ENCODE data around the gene SPATA3. TPM values are rescaled to one million over a fixed set of nuclear protein-coding genes. Genes with fewer than 3 reads are reported as not detected.
A peak's percentile ranks its signal among the peaks of the same experiment; 100 is the strongest.

SPATA3 gene
- total RNA-seq = under 1 TPM in 1 of 2 experiments, not detected in 1; 0.71 TPM

DNA sequence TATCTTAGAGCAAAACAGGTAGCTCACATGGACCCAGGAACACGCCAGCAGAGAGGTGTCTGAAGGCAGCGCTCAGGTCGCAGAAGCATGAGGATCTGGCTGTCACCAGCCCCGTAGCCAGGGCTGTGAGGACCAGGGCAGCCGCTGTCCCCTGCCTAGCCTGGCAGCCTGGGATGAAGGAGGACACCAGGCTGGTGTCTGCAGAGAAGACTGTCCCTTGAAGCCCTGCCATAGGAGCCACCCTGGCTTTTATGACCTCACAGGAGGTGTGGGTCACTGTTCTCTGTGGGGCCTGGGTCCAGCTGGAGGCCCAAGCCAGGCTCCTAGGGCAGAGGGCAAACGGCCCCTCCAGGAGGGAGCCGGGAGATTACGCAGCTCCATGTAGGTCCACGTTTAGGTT lies at the start of gene SPATA3:
Gene SPATA3 (plus strand): TSS at position 301 of the 400 bp plus-strand sequence. CDS start 113 bp downstream, outside the sequence.
- Mint-ChIP-seq H3K4me3 (no peak within 1 kb of the TSS), H3K4me1 (no peaks in the 10 kb centered on the region), H3K9me3 (no peaks in the 10 kb centered on the region), H3K27me3 (peaks cover 36% of the 10 kb centered on the region), H3K27ac (no peak within 1 kb of the TSS), H3K36me3 (ENCODE audit: low read depth) (no peaks in the 10 kb centered on the region)
- ChIA-PET POLR2A (no interaction called here), CTCF (interaction anchor here (0.9 to 1.1 kb wide), 2 partner anchors 11 to 95 kb away, joined by 3 to 4 read pairs; no protein-coding TSS in a partner anchor)
- DNase-seq = no peak

DNA sequence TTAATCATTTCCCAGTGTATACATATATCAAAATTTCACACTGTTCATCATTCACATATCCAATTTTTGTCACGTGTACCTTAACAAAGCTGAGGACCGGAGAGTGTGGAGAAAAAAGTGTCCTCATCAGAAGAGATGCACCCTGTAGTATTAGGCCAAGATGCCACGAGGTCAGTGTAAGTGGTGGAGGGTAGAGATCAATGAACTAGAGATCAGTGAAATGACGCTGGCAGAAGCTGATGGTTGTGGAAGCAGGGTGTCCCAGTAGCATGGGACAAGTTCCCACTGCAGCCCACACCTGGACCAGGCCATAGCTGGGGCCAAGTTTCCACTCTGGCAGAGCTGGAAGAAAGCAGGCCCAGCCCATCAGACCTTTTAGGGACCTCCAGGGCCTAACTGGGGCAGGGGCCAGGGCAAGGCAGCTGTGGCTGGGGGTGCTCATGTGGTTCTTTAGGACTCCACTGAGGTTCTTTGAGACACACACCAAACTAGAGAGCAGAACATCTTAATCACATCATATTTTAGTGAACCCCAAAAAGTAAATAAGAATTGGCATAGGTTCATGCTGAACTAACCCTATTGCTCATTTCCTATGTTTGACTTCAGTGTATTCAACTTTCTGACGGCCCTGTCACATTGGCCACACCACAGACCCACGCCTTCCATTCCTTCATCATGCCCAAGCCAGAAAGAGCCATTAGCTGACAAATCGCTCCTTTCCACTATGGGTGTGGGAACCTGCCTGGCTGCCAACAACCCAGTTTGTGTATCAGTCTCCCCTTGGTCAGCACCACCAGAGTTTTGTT lies 49.3 kb upstream of the SPATA3 start:
- H3K27me3 Mint-ChIP-seq = no peaks in the 10 kb centered on the region
- POLR2A ChIA-PET = no interaction called here
- H3K27ac Mint-ChIP-seq = no peak overlapping the region
- DNase-seq = no peak
- peaks cover 29% of the 10 kb centered on the region for H3K4me1 Mint-ChIP-seq
- H3K4me3 Mint-ChIP-seq = no peak overlapping the region
- CTCF ChIA-PET = interaction anchor here (0.9 to 2.4 kb wide), 5 partner anchors 13 to 107 kb away, joined by 3 to 10 read pairs (median 3); no protein-coding TSS in a partner anchor
- no peaks in the 10 kb centered on the region for H3K36me3 Mint-ChIP-seq (ENCODE audit: low read depth)
- H3K9me3 Mint-ChIP-seq = no peaks in the 10 kb centered on the region

DNA sequence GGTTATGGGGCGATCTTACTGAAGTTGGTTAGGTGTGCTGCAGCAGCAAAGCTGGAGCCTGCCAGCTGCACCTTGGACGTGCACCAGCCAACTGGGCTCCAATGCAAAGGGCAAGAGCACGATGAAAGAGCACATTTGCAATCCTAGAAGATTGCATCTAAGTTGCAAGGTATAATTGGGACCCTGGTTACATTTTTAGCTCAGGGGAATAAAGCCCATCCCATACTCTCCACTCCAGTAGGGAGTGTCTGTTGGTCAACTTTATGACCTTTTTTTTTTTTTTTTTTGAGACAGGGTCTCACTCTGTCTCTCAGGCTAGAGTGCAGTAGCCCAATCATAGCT lies 48.7 kb upstream of the SPATA3 start:
- peaks cover 29% of the 10 kb centered on the region for H3K4me1 Mint-ChIP-seq
- no peak for DNase-seq
- no peaks in the 10 kb centered on the region for H3K27me3 Mint-ChIP-seq
- POLR2A ChIA-PET = no interaction called here
- no peaks in the 10 kb centered on the region for H3K36me3 Mint-ChIP-seq (ENCODE audit: low read depth)
- H3K9me3 Mint-ChIP-seq = no peaks in the 10 kb centered on the region
- H3K27ac Mint-ChIP-seq = no peak overlapping the region
- H3K4me3 Mint-ChIP-seq = no peak overlapping the region
- CTCF ChIA-PET = interaction anchor here (0.9 to 2.4 kb wide), 6 partner anchors 13 to 106 kb away, joined by 3 to 10 read pairs (median 3); no protein-coding TSS in a partner anchor

DNA sequence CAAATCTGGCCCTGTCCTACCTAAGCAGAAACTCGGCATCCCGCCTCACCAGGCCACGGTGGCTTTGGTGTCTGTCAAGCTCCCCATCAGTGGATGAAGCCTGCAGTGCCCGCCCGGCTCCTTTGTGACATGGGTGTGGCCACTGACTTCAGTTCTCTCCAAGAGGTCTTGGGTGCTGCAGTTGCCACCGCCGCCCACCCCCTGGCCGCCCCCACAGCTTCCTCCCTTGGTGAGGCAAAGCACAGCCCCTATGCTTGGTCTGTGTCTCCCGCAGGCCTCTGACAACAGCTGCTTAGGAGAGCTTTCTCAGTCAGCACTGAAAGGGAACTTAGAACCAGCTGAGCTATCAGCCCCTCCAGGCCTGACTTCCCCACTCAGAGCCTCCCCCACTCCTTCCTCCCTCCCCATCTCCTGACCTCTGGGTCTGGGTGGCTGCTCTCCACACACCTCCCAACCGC lies 48.0 kb upstream of the SPATA3 start:
- Mint-ChIP-seq H3K27me3 (no peaks in the 10 kb centered on the region), H3K36me3 (ENCODE audit: low read depth) (no peaks in the 10 kb centered on the region), H3K27ac (no peak overlapping the region), H3K9me3 (no peaks in the 10 kb centered on the region), H3K4me1 (peaks cover 29% of the 10 kb centered on the region), H3K4me3 (no peak overlapping the region)
- CTCF ChIA-PET = interaction anchor here (0.9 to 2.4 kb wide), 4 partner anchors 12 to 23 kb away, joined by 3 to 10 read pairs (median 4); no protein-coding TSS in a partner anchor
- no peak for DNase-seq
- POLR2A ChIA-PET = interaction anchor here (0.6 kb wide), 1 partner anchor 23 kb away, joined by 3 read pairs; no protein-coding TSS in a partner anchor

DNA sequence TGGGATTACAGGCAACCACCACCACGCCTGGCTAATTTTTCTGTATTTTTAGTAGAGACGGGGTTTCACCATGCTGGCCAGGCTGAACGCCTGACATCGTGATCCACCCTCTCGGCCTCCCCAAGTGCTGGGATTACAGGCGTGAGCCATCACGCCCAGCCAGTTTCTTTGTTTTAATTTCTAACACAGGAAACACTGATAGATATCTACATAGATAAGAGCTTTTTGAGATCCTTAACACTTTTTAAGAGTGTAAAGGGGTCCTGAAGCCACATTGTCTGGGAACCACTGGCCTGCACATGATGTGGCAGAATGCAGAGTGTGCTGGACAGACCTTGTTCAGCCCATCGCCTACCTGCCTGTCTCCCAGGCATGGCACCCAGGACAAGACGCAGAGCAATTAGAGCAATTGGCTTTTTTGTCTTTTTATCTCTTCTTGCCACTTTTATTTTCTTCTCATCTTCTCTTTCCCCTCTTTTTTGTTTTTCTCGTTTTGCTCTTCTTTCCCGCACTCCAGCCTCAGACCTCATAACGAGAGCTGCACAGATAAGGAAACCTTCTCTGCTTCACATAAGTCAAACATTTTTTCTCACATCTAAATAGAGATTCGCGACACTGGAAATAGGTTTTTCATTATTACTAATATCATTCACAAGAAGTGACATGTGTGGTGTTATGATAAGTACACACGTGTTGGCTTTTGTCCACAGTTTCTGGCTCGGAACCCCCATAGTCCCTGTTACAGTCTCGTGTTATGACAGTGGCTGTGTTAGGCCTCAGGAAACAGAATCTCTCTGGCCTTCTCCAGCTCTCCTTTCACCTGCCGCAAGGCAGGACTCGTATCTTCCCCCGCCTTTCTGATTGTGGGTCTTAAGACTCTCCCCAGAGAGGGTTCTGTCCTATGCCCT lies 45.7 kb upstream of the SPATA3 start:
- ChIA-PET CTCF (interaction anchor here (0.6 to 2.1 kb wide), 2 partner anchors 10 to 1586 kb away, joined by 3 to 7 read pairs; no protein-coding TSS in a partner anchor), POLR2A (no interaction called here)
- peaks cover 6% of the 10 kb centered on the region for H3K27me3 Mint-ChIP-seq
- no peak for DNase-seq
- H3K9me3 Mint-ChIP-seq = no peaks in the 10 kb centered on the region
- peak overlapping the region; percentile 21 for H3K27ac Mint-ChIP-seq
- H3K4me1 Mint-ChIP-seq = peaks cover 17% of the 10 kb centered on the region
- H3K4me3 Mint-ChIP-seq = no peak overlapping the region
- H3K36me3 Mint-ChIP-seq (ENCODE audit: low read depth) = peaks cover 1% of the 10 kb centered on the region

DNA sequence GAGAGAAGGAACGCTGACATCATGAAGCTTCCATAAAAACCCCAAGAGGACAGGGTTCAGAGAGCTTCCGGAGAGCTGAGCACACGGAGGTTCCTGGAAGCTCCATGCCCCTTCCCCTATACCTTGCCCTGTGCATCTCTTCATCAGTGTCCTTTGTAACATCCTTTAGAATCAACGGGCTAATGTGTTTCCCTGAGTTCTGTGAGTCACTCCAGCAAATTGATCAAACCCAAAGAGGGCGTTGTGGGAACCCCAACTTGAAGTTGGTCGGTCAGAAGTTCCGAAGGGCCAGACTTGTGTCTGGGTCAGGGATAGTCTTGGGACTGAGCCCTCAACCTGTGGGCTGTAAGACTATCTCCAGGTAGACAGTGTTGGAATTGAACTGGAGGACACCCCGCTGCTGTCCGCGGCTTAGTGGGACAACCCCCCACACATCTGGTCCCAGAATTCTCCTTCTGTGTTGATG lies 45.0 kb upstream of the SPATA3 start:
- H3K4me1 Mint-ChIP-seq = peaks cover 19% of the 10 kb centered on the region
- CTCF ChIA-PET = no interaction called here
- no peaks in the 10 kb centered on the region for H3K9me3 Mint-ChIP-seq
- no peak for DNase-seq
- peaks cover 9% of the 10 kb centered on the region for H3K27me3 Mint-ChIP-seq
- no peak overlapping the region for H3K4me3 Mint-ChIP-seq
- H3K36me3 Mint-ChIP-seq (ENCODE audit: low read depth) = peaks cover 1% of the 10 kb centered on the region
- POLR2A ChIA-PET = no interaction called here
- H3K27ac Mint-ChIP-seq = peak overlapping the region; percentile 21

DNA sequence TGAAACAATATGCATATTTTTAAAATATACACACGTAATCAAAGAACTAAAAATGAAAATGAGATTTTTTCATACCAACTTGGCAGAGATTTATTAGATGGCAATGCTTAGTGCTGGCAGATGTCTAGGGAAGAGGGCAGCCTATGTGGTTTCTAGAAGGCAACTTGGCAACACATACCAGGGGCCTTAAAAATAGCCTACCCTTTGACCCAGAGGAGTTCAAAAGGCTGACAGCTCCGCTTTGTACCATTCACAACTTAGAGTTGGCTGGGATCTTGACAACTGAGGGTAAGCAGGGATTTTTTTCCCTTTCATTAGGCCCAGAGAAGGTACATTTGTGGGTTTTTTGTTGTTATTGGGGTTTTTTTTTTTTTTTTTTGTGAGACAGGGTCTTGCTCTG lies 44.5 kb upstream of the SPATA3 start:
- ChIA-PET CTCF (no interaction called here), POLR2A (no interaction called here)
- no peak overlapping the region for H3K4me3 Mint-ChIP-seq
- H3K9me3 Mint-ChIP-seq = no peaks in the 10 kb centered on the region
- H3K36me3 Mint-ChIP-seq (ENCODE audit: low read depth) = peaks cover 1% of the 10 kb centered on the region
- peaks cover 19% of the 10 kb centered on the region for H3K4me1 Mint-ChIP-seq
- peaks cover 9% of the 10 kb centered on the region for H3K27me3 Mint-ChIP-seq
- H3K27ac Mint-ChIP-seq = no peak overlapping the region
- no peak for DNase-seq

DNA sequence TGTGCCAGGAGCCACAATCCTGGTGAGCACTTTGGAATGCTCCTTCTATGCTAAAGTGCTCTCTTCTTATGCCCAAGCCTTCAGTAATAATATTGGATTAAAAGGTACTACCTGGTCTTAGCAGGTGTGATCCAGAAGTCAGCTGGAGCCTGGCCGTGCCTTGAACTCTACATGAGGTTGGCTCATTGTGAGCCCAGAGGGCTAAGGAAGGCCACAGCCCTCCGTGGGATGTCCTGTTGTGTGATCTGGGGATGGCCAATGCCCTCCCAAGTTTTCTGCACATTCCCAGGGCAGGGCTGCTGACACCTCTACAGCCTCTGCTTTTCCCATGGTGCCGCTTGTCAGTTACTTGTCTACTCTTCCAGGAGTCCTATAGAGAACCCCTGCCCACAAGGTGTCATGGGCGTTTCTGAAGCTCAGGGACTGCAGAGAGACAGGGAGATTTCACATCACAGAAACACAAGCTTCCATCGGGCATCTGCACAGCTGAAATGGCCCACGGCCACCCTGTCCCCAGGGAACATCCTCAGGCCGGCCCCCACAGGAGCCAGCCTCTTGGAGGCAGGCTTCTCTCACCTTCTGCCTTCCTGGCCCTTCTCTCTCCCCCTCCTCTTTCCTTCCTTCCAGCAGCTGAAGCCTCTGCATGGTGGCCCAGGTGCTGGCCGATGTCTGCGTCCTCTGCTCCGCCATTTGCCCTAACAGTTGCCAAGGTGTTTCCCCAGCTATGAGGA lies 43.5 kb upstream of the SPATA3 start:
- no peak overlapping the region for H3K27ac Mint-ChIP-seq
- peaks cover 16% of the 10 kb centered on the region for H3K27me3 Mint-ChIP-seq
- H3K4me3 Mint-ChIP-seq = no peak overlapping the region
- peaks cover 1% of the 10 kb centered on the region for H3K36me3 Mint-ChIP-seq (ENCODE audit: low read depth)
- no peak for DNase-seq
- peaks cover 28% of the 10 kb centered on the region for H3K4me1 Mint-ChIP-seq
- CTCF ChIA-PET = no interaction called here
- no peaks in the 10 kb centered on the region for H3K9me3 Mint-ChIP-seq
- POLR2A ChIA-PET = no interaction called here

DNA sequence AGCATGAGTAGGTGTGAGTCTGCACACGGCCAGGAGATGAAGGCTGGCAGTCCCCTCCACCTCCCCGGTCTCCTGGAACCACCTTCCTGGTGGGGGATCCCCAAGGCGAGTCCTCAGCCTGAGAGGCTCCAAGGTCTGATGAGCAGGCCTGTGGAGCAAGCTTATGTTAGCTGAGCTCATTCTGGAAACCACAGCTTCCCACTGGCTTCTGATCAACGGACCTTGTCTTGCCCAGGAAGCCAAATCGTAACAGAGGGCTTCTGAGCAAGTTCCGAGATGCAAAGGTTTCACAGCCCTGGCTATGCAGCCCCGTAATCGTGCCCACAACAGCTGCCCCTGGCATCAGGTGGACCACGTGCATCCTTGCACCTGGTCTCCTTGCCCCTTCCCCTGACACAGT lies 42.1 kb upstream of the SPATA3 start:
- no peak overlapping the region for H3K4me3 Mint-ChIP-seq
- H3K27me3 Mint-ChIP-seq = peaks cover 25% of the 10 kb centered on the region

DNA sequence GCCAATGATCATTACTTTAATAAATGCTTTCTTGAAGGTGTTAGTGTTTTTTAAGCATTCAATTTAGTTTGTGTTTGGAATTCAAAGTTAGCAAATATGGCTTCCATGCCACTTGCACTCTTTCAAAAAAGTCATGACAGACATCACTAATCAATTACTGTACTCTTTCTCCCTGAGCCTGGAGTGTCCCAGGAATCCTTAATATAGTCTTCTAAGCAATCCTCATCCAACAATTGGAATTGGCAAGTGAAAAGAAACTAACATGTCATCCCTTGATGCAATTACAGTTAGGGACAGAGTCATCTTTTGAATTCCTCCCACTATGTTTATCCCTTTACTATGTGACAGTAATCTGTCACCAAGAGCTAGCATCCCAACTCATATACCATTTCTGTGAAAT lies 41.2 kb upstream of the SPATA3 start:
- H3K36me3 Mint-ChIP-seq (ENCODE audit: low read depth) = peaks cover 1% of the 10 kb centered on the region
- H3K9me3 Mint-ChIP-seq = no peaks in the 10 kb centered on the region
- peaks cover 28% of the 10 kb centered on the region for H3K27me3 Mint-ChIP-seq
- peaks cover 35% of the 10 kb centered on the region for H3K4me1 Mint-ChIP-seq
- no peak overlapping the region for H3K27ac Mint-ChIP-seq
- DNase-seq = no peak
- H3K4me3 Mint-ChIP-seq = no peak overlapping the region
- CTCF ChIA-PET = interaction anchor here (1.5 kb wide), 1 partner anchor 28 kb away, joined by 3 read pairs; no protein-coding TSS in a partner anchor
- POLR2A ChIA-PET = no interaction called here

More for the DNA sequence above, 42.1 kb upstream of the SPATA3 start:
- no peaks in the 10 kb centered on the region for H3K9me3 Mint-ChIP-seq
- CTCF ChIA-PET = no interaction called here
- no peak for DNase-seq
- H3K27ac Mint-ChIP-seq = no peak overlapping the region
- peaks cover 1% of the 10 kb centered on the region for H3K36me3 Mint-ChIP-seq (ENCODE audit: low read depth)
- peaks cover 37% of the 10 kb centered on the region for H3K4me1 Mint-ChIP-seq
- POLR2A ChIA-PET = no interaction called here

DNA sequence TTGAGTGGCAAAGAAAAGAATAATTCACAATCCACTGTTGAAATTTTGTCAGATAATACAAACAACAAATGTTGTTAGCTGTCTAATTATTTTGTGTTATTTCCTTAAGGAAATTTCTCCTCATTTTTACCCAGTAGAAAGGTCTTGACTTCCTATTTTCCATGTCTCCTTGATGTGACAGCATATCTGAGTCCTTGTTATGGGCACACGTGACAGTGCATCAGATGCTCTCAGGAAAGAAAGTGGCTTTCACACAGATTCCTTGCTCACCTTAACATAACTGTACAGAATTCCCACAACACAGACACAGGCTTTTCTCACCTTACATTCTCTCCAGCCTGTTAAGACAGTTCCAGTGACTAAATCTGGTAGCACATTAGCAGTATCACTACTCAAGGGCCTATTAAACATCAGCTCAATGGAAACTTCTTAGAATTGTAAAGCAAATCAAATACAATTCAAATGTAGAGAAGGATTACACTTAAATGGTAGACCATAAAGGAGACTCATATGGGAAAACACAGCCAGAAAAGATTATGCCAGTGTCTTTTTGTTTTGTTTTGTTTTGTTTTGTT lies 40.7 kb upstream of the SPATA3 start:
- no peaks in the 10 kb centered on the region for H3K9me3 Mint-ChIP-seq
- ChIA-PET POLR2A (no interaction called here), CTCF (interaction anchor here (1.0 to 1.5 kb wide), 3 partner anchors 14 to 31 kb away, joined by 3 read pairs; no protein-coding TSS in a partner anchor)
- H3K36me3 Mint-ChIP-seq (ENCODE audit: low read depth) = peaks cover 1% of the 10 kb centered on the region
- peaks cover 29% of the 10 kb centered on the region for H3K27me3 Mint-ChIP-seq
- no peak for DNase-seq
- H3K4me3 Mint-ChIP-seq = no peak overlapping the region
- H3K27ac Mint-ChIP-seq = no peak overlapping the region
- H3K4me1 Mint-ChIP-seq = peaks cover 31% of the 10 kb centered on the region
